ENCODE measurements around the gene SMIM32. TPM values are rescaled to one million over a fixed set of nuclear protein-coding genes. Genes with fewer than 3 reads are reported as not detected.

SMIM32 gene
- total RNA-seq, 1 experiment from 2014 or later: 0.31 TPM

DNA sequence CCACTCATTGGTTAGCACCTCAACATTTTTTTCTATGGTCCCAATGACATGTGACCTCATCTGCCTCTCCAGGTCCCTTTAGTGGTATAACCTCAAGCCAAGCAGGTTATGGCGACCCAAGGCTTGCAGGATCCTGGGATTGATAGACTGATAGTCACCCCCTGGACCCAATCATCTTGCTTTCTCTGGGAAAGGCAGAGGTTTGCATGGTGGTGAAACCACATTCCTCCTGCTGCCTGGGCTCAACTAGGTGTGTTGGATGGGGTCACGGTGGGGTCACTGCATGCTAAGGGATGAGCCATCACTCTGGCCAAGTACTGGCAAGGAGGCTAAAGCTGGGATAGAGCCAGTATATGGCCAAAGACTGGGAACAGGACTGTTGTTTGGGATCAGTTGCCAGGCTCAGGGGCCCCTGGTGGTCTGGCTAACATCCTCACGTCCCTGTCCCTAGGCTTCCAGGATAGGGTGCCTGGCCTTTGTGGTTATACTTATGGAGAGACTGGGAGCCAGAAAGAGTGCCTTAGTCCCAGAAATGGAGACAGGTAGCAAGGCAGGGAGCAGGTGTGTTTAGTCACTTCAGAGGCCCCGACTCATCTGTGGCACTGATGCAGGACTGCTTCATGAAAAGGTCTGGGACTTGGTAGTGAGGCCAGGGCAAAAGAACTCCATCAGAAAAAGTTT, 4.6 kb upstream of the SMIM32 start:
- Histone ChIP-seq H3K4me3 (ENCODE audit: low read depth in 2 of 2, low read length in 2 of 2) (no peak overlapping the region), H3K27ac (ENCODE audit: low read length) (no peak overlapping the region), H3K36me3 (ENCODE audit: control insufficient read depth, insufficient read depth, low read length) (no peaks in the 10 kb centered on the region), H3K27me3 (ENCODE audit: control insufficient read depth, insufficient read depth, low read length) (no peaks in the 10 kb centered on the region; the same call in 1 of the 2 replicates), H3K9me3 (ENCODE audit: control insufficient read depth, insufficient read depth, low read depth, low read length) (no peaks in the 10 kb centered on the region), H3K4me1 (ENCODE audit: control insufficient read depth, insufficient read depth, low read length) (no peaks in the 10 kb centered on the region; the same call in 1 of the 2 replicates)
- BruUV-seq (replicated peaks): no TSS peak
- DNase-seq (ENCODE audit: low read depth, low spot score) (no peak), ATAC-seq (no peak)
- CTCF ChIA-PET: no interaction called here
- POLR2A ChIA-PET: no interaction called here
- in situ Hi-C loops (cut with HindIII; ENCODE audit: low pct_unique_long_range_greater_than_20kb, low sequenced_read_pairs) (no loop called here), intact Hi-C loops (cut with micrococcal nuclease; ENCODE audit: unreplicated experiment) (no loop called here)
- TF ChIP-seq POLR2AphosphoS5 (IDR thresholded peaks at IDR 0.05; ENCODE audit: low read depth, low read length): no peak

GRCh38 chr5:136195971-136196820, 3.2 kb upstream of the SMIM32 start:
- intact Hi-C loops (cut with micrococcal nuclease; ENCODE audit: unreplicated experiment): no loop called here
- H3K4me3 ChIP-seq (ENCODE audit: low read depth in 2 of 2, low read length in 2 of 2): no peak overlapping the region
- DNase-seq (ENCODE audit: low read depth, low spot score) (no peak), ATAC-seq (no peak)
- H3K36me3 ChIP-seq (ENCODE audit: control insufficient read depth, insufficient read depth, low read length): no peaks in the 10 kb centered on the region
- no peaks in the 10 kb centered on the region; the same call in 1 of the 2 replicates for H3K27me3 ChIP-seq (ENCODE audit: control insufficient read depth, insufficient read depth, low read length)
- BruUV-seq (replicated peaks): no TSS peak
- in situ Hi-C loops (cut with HindIII; ENCODE audit: low pct_unique_long_range_greater_than_20kb, low sequenced_read_pairs): no loop called here
- ChIA-PET CTCF (interaction anchor here (0.6 kb wide), 1 partner anchor 138 kb away, joined by 3 read pairs; no protein-coding TSS in a partner anchor), POLR2A (no interaction called here)
- no peaks in the 10 kb centered on the region for H3K9me3 ChIP-seq (ENCODE audit: control insufficient read depth, insufficient read depth, low read depth, low read length)
- H3K4me1 ChIP-seq (ENCODE audit: control insufficient read depth, insufficient read depth, low read length): peaks cover 6% of the 10 kb centered on the region; the same call in 1 of the 2 replicates
- TF ChIP-seq POLR2AphosphoS5 (IDR thresholded peaks at IDR 0.05; ENCODE audit: low read depth, low read length): no peak
- TF ChIP-seq SIN3A (IDR thresholded peaks at IDR 0.05; ENCODE audit: borderline replicate concordance, insufficient read depth, low read depth, low read length): no peak
- no peak for TF ChIP-seq TCF7L2 (IDR thresholded peaks at IDR 0.05; ENCODE audit: low read depth, low read length)
- TF ChIP-seq, protein P1, sequence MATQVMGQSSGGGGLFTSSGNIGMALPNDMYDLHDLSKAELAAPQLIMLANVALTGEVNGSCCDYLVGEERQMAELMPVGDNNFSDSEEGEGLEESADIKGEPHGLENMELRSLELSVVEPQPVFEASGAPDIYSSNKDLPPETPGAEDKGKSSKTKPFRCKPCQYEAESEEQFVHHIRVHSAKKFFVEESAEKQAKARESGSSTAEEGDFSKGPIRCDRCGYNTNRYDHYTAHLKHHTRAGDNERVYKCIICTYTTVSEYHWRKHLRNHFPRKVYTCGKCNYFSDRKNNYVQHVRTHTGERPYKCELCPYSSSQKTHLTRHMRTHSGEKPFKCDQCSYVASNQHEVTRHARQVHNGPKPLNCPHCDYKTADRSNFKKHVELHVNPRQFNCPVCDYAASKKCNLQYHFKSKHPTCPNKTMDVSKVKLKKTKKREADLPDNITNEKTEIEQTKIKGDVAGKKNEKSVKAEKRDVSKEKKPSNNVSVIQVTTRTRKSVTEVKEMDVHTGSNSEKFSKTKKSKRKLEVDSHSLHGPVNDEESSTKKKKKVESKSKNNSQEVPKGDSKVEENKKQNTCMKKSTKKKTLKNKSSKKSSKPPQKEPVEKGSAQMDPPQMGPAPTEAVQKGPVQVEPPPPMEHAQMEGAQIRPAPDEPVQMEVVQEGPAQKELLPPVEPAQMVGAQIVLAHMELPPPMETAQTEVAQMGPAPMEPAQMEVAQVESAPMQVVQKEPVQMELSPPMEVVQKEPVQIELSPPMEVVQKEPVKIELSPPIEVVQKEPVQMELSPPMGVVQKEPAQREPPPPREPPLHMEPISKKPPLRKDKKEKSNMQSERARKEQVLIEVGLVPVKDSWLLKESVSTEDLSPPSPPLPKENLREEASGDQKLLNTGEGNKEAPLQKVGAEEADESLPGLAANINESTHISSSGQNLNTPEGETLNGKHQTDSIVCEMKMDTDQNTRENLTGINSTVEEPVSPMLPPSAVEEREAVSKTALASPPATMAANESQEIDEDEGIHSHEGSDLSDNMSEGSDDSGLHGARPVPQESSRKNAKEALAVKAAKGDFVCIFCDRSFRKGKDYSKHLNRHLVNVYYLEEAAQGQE (IDR thresholded peaks at IDR 0.05; ENCODE audit: insufficient read depth in 1 of 2, low read depth in 2 of 2, low read length in 1 of 2): no peak
- TF ChIP-seq, protein P2, sequence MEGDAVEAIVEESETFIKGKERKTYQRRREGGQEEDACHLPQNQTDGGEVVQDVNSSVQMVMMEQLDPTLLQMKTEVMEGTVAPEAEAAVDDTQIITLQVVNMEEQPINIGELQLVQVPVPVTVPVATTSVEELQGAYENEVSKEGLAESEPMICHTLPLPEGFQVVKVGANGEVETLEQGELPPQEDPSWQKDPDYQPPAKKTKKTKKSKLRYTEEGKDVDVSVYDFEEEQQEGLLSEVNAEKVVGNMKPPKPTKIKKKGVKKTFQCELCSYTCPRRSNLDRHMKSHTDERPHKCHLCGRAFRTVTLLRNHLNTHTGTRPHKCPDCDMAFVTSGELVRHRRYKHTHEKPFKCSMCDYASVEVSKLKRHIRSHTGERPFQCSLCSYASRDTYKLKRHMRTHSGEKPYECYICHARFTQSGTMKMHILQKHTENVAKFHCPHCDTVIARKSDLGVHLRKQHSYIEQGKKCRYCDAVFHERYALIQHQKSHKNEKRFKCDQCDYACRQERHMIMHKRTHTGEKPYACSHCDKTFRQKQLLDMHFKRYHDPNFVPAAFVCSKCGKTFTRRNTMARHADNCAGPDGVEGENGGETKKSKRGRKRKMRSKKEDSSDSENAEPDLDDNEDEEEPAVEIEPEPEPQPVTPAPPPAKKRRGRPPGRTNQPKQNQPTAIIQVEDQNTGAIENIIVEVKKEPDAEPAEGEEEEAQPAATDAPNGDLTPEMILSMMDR (IDR thresholded peaks at IDR 0.05): no peak
- H3K27ac ChIP-seq (ENCODE audit: low read length): no peak overlapping the region

Measured in Panc1 (cell line).